HTERT RPE-1 (cell line): Measurements from ENCODE around the gene ZNF524.
"Not testable (repeated sequence)": the region's sequence is repeated elsewhere in the genome, so short reads cannot be mapped to it uniquely, and the experiment has no call there.

Source experiments
- in situ Hi-C: fragments of 300-500 bp; cut with MboI; formaldehyde crosslinking; loops from 4 replicates; pipeline ENCODE4 v1.14.3; 2020; ENCODE audit warnings: low sequenced_read_pairs

The ZNF524 gene

GRCh38 chr19:55599842-55600661, at the start of gene ZNF524:
ZNF524 (plus strand) TSS chr19:55600288; CDS start chr19:55602113, 1,825 bp downstream.
- in situ Hi-C loops = no loop called here

GRCh38 chr19:55550321-55550650, 49.8 kb upstream of the ZNF524 start:
- in situ Hi-C loops = no loop called here

- in situ Hi-C loops = no loop called here
Observed at GRCh38 chr19:55552206-55552605, 47.9 kb upstream of the ZNF524 start.

- in situ Hi-C loops = no loop called here
Observed at GRCh38 chr19:55552620-55553019, 47.5 kb upstream of the ZNF524 start.

GRCh38 chr19:55553217-55554182, 46.6 kb upstream of the ZNF524 start:
- in situ Hi-C loops = no loop called here

- in situ Hi-C loops = no loop called here
Observed at GRCh38 chr19:55554302-55554701, 45.8 kb upstream of the ZNF524 start.

GRCh38 chr19:55554741-55555152, 45.3 kb upstream of the ZNF524 start:
- in situ Hi-C loops = no loop called here

GRCh38 chr19:55559684-55560083, 40.4 kb upstream of the ZNF524 start:
- in situ Hi-C loops = no loop called here

GRCh38 chr19:55563261-55563690, 36.8 kb upstream of the ZNF524 start:
- in situ Hi-C loops = no loop called here

- in situ Hi-C loops = no loop called here
Observed at GRCh38 chr19:55566823-55567222, 33.3 kb upstream of the ZNF524 start.

GRCh38 chr19:55567708-55568328, 32.3 kb upstream of the ZNF524 start:
- in situ Hi-C loops = no loop called here

- in situ Hi-C loops = not testable (repeated sequence)
Observed at GRCh38 chr19:55569477-55569876, 30.6 kb upstream of the ZNF524 start.

GRCh38 chr19:55573929-55574328, 26.2 kb upstream of the ZNF524 start:
- in situ Hi-C loops = not testable (repeated sequence)

- in situ Hi-C loops = no loop called here
Observed at GRCh38 chr19:55576746-55577145, 23.3 kb upstream of the ZNF524 start.

- in situ Hi-C loops = no loop called here
Observed at GRCh38 chr19:55578031-55578760, 21.9 kb upstream of the ZNF524 start.

- in situ Hi-C loops = no loop called here
Observed at GRCh38 chr19:55578761-55579747, 21.0 kb upstream of the ZNF524 start.

GRCh38 chr19:55579766-55580621, 20.1 kb upstream of the ZNF524 start:
- in situ Hi-C loops = no loop called here

- in situ Hi-C loops = no loop called here
Observed at GRCh38 chr19:55580628-55581144, 19.4 kb upstream of the ZNF524 start, which contains the start of gene ZNF579. ZNF579 (minus strand) TSS chr19:55580848; CDS start chr19:55579639, 1,209 bp downstream.
